Measurements from ENCODE around the gene DEFB119.
"Not testable (repeated sequence)": the region's sequence is repeated elsewhere in the genome, so short reads cannot be mapped to it uniquely, and the experiment has no call there.

The DEFB119 gene, protein sequence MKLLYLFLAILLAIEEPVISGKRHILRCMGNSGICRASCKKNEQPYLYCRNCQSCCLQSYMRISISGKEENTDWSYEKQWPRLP

DNA sequence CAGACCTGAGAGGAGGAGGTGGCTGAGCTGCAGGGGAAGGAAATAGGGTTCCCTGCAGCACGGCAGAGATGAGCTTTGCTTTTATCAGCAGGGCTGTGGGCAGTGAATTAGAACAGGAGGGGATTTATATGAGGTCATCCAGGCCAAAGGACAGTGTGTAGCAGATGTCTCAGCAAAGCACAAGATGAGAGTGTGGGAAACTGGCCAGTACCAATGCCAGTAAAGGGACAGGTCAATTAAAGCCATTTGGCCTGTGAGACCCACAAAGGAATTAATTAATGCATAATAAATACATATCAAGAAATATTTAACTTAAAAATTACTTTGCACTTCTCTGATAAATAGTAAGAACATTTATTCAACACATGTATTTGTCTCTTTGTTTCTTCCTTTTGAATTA lies at the start of gene DEFB119:
TSS of gene DEFB119 (minus strand) at position 101 of the 400 bp plus-strand sequence. CDS start 107 bp downstream, outside the sequence.
- peaks cover 9% of the 10 kb centered on the region for H3K27me3 ChIP-seq (ENCODE audit: insufficient read depth, low read depth, severe bottlenecking)
- TF ChIP-seq, protein P1, sequence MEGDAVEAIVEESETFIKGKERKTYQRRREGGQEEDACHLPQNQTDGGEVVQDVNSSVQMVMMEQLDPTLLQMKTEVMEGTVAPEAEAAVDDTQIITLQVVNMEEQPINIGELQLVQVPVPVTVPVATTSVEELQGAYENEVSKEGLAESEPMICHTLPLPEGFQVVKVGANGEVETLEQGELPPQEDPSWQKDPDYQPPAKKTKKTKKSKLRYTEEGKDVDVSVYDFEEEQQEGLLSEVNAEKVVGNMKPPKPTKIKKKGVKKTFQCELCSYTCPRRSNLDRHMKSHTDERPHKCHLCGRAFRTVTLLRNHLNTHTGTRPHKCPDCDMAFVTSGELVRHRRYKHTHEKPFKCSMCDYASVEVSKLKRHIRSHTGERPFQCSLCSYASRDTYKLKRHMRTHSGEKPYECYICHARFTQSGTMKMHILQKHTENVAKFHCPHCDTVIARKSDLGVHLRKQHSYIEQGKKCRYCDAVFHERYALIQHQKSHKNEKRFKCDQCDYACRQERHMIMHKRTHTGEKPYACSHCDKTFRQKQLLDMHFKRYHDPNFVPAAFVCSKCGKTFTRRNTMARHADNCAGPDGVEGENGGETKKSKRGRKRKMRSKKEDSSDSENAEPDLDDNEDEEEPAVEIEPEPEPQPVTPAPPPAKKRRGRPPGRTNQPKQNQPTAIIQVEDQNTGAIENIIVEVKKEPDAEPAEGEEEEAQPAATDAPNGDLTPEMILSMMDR (IDR thresholded peaks at IDR 0.05; ENCODE audit: low read depth, low read length): no peak
- H3K4me3 ChIP-seq (ENCODE audit: low read depth, low read length): no peak within 1 kb of the TSS
- no peaks in the 10 kb centered on the region for H3K9me3 ChIP-seq (ENCODE audit: severe bottlenecking)
- no peak within 1 kb of the TSS for H3K27ac ChIP-seq
- peak; percentile 47 for DNase-seq
- H3K36me3 ChIP-seq: no peaks in the 10 kb centered on the region

DNA sequence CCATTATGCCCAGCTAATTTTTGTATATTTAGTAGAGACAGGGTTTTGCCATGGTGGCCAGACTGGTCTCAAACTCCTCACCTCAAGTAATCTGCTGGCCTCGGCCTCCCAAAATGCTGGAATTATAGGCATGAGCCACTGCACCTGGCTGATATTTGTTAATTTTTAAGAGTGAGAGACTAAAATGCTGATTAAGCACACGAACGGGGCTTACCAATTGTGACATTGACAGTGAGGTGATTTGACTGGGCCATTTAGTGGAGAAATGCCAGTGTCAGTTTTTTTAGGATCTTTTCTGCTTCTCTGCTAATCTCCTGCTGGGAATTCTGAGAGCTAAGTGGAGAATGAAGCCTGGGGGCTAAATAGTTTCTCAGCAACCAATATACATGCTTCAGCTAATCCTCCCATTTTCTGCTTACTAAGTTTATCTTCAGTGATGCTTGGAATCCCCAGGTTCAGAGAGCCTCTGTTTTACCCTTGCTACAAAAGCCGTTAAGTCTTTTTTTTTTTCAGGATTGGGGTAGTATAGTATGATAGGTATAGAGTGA lies 40.3 kb upstream of the DEFB119 start:
- no peaks in the 10 kb centered on the region for H3K36me3 ChIP-seq
- no peaks in the 10 kb centered on the region for H3K9me3 ChIP-seq (ENCODE audit: severe bottlenecking)
- H3K27ac ChIP-seq: no peak overlapping the region
- TF ChIP-seq, protein P1 (IDR thresholded peaks at IDR 0.05; ENCODE audit: low read depth, low read length): no peak
- H3K4me3 ChIP-seq (ENCODE audit: low read depth, low read length): no peak overlapping the region
- no peaks in the 10 kb centered on the region for H3K27me3 ChIP-seq (ENCODE audit: insufficient read depth, low read depth, severe bottlenecking)
- DNase-seq: no peak

DNA sequence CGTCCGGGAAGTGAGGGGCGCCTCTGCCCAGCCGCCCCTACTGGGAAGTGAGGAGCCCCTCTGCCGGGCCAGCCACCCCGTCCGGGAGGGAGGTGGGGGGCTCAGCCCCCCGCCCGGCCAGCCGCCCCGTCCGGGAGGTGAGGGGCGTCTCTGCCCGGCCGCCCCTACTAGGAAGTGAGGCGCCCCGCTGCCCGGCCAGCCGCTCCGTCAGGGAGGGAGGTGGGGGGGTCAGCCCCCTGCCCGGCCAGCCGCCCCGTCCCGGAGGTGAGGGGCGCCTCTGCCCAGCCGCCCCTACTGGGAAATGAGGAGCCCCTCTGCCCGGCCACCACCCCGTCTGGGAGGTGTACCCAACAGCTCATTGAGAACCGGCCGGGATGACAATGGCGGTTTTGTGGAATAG lies 37.2 kb upstream of the DEFB119 start:
- not testable (repeated sequence) for H3K36me3 ChIP-seq; H3K9me3 ChIP-seq (ENCODE audit: severe bottlenecking); H3K27ac ChIP-seq; H3K4me3 ChIP-seq (ENCODE audit: low read depth, low read length); DNase-seq; H3K27me3 ChIP-seq (ENCODE audit: insufficient read depth, low read depth, severe bottlenecking)

GRCh38 chr20:31426891-31427551 lies 36.6 kb upstream of the DEFB119 start:
- DNase-seq; H3K9me3 ChIP-seq (ENCODE audit: severe bottlenecking); H3K36me3 ChIP-seq; H3K27me3 ChIP-seq (ENCODE audit: insufficient read depth, low read depth, severe bottlenecking); H3K27ac ChIP-seq; H3K4me3 ChIP-seq (ENCODE audit: low read depth, low read length): not testable (repeated sequence)

GRCh38 chr20:31425797-31426196 lies 35.4 kb upstream of the DEFB119 start:
- Histone ChIP-seq H3K4me3 (ENCODE audit: low read depth, low read length) (no peak overlapping the region), H3K9me3 (ENCODE audit: severe bottlenecking) (no peaks in the 10 kb centered on the region), H3K27me3 (ENCODE audit: insufficient read depth, low read depth, severe bottlenecking) (no peaks in the 10 kb centered on the region), H3K27ac (no peak overlapping the region), H3K36me3 (no peaks in the 10 kb centered on the region)
- TF ChIP-seq, protein P1 (IDR thresholded peaks at IDR 0.05; ENCODE audit: low read depth, low read length): no peak
- no peak for DNase-seq

DNA sequence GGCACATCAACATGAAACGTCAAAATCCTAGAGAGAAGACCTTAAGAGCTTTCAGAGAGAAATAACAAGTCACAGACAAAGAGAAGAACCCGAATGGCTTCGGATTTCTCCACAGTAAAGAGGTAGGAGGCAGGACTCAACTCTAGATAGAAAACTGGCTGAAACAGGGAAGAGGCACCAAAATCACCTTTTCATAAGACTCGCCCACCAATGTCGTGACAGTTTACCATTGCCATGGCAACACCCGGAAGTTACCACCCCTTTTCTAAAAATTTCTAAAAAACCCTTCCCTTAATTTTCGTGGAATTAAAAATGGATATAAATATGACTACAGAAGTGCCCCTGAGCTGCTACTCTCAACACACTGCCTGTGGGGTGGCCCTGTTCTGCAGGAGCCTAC lies 27.9 kb upstream of the DEFB119 start:
- no peaks in the 10 kb centered on the region for H3K9me3 ChIP-seq (ENCODE audit: severe bottlenecking)

More for the DNA sequence above, 27.9 kb upstream of the DEFB119 start:
- H3K27ac ChIP-seq: no peak overlapping the region
- H3K4me3 ChIP-seq (ENCODE audit: low read depth, low read length): no peak overlapping the region
- no peak for DNase-seq
- H3K36me3 ChIP-seq: no peaks in the 10 kb centered on the region
- TF ChIP-seq, protein P1 (IDR thresholded peaks at IDR 0.05; ENCODE audit: low read depth, low read length): no peak
- H3K27me3 ChIP-seq (ENCODE audit: insufficient read depth, low read depth, severe bottlenecking): peaks cover 4% of the 10 kb centered on the region

Measured in WERI-Rb-1 (cell line).